ENCODE measurements around the gene ABLIM1.

ABLIM1 gene

DNA sequence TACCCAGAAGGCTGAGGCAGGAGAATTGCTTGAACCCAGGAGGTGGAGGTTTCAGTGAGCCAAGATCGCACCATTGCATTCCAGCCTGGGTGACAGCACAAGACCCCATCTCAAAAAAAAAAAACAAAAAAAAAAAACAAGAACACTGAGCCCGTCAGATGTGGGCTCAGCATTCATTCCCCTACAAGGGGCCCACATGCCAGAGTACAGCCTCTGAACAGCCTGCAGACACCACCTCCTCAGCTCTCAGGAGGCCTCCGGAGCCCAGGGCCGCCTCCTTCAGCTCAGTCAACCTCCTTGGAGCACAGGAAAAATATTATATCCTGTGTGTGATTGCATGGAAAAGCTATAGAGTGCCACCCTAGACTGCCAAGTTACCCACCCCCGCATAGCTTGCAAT lies 112.3 kb downstream of the ABLIM1 start:
- no peak for DNase-seq (ENCODE audit: low read depth)

DNA sequence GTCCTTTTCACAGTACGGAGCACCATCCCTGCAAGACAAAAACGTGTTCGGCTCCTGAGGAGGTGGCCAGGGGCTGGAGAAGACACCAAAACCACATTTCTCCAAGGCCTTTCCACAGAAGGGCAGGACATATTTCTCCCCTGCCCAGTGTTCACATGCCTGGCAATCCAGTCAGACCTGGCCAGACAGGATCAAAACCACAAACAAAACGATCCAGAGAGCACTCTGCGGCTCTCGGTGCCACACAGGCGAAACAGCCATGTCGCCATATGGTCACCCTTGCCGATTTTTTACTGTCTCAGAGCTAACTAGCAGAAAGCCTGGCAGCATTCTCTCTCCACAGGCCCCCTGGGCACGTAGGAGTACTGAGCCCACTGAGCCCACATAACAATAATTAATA lies 113.0 kb downstream of the ABLIM1 start:
- DNase-seq (ENCODE audit: low read depth): no peak

DNA sequence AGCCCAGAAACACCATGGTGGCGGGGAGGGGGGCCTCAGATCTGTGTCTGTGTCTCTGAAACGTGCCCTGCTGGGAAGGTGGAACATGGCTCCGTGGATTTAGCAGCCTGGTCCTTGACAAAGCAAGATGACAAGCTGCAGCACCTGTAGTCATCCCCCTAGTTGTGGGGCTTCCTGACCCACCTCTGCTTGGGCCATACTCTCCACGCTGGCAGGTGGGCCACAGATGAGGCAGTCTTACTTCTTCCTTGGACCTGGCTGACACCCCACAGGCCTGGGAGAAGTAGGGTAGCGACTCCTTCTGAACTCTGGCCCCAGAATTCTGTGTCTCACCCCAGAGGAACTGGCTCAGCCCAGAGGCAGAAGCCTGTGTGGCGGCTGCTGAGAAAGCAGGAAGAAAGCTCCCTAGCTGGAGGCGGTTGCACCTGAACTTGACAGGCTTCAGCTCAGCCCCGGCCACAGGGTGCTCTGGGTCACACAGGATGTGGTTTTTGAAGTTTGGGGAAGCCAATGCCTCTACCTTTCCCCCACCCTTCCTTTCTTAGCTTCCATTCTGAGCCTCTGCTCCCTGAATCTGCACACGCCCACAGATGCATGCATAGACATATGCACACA lies 113.9 kb downstream of the ABLIM1 start:
- DNase-seq (ENCODE audit: low read depth): peak; percentile 57

DNA sequence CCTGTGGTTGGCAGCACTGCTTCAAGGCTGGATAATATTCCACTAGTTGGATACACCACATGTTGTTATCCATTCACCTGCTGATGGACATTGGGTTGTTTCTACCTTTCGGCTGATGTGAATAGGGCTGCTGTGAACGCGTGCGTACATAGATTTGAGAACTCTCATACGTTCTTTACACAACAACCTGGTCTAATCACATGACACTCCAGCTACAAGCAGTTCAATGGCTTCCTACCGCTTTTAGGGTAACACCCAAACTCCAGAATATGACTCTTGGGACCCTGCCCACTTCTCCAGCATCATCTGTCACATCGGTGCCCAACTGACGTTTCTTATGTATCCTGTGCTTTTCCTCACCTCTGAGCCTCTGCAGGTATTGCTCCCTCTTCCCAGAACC lies 114.6 kb downstream of the ABLIM1 start:
- no peak for DNase-seq (ENCODE audit: low read depth)

DNA sequence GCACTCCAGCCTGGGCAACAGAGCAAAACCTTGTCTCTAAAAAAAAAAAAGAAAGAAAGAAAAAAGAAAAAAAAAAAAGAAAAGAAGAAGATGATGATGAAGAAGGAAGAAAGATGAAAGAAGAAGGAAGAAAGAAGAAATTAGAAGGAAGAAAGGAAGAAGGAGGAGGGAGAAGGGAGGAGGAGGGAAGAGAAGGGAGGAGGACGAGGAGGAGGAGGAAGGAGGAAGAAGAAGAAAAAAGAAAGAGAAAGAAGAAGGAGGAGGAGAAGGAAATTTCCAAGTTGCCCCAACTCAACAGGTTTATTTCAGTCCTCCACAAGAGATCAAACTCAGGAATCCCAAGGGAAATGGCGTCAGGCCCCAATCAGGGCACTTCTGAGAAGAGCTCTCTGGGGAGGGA lies 115.7 kb downstream of the ABLIM1 start:
- no peak for DNase-seq (ENCODE audit: low read depth)

DNA sequence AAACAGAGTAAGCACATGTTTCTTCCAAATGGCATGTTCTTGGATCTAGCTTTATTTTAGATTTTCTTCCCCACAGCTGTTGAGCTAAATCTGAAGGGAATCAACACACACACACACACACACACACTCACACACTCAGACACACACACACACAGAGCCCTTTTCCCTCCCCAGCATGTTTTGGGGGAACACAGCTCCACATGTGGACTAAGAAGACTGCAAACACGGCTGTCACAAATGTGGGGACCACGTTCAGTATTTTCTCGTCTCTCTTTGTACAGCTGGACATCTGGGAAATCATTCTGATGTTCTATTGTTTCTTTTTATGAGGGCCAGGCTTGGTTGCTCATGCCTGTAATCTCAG lies 116.3 kb downstream of the ABLIM1 start:
- DNase-seq (ENCODE audit: low read depth): no peak

DNA sequence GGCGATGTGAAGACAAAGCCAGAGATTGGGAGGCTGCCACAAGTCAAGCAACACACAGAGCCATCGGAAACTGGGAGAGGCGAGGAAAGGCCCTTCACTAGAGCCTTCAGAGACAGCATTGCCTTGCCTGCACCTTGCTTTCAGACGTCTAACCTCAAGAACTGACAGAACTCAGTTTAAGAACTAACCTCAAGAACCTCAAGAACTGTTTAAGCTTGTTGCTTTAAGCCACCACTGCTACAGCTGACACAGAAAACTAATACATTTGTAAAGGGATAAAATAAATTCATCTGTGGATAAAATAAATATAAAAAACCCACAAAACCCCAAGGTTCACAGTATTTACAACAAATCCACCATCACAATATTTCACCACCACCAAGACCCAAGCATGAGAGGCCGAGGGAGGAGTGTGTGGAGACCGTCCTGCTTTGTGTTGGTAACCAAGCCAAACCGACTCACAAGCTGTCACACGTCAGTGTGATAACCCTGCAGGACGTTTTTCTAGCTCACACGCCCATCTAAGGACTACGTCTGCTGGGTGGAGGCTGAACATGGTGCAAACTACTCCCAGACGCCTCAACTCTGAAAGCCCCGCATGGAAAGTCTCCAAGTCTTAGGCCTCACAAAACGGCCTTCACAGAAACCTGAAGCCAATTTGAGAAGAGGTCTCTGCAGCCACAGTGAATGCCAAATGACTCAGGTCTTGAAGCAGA lies 116.8 kb downstream of the ABLIM1 start:
- DNase-seq (ENCODE audit: low read depth): peak; percentile 60

- no peak for DNase-seq (ENCODE audit: low read depth)
These were observed 117.8 kb downstream of the ABLIM1 start for GRCh38 chr10:114540236-114540635.

- DNase-seq (ENCODE audit: low read depth): no peak
These were observed 118.5 kb downstream of the ABLIM1 start for GRCh38 chr10:114539623-114540022.

DNA sequence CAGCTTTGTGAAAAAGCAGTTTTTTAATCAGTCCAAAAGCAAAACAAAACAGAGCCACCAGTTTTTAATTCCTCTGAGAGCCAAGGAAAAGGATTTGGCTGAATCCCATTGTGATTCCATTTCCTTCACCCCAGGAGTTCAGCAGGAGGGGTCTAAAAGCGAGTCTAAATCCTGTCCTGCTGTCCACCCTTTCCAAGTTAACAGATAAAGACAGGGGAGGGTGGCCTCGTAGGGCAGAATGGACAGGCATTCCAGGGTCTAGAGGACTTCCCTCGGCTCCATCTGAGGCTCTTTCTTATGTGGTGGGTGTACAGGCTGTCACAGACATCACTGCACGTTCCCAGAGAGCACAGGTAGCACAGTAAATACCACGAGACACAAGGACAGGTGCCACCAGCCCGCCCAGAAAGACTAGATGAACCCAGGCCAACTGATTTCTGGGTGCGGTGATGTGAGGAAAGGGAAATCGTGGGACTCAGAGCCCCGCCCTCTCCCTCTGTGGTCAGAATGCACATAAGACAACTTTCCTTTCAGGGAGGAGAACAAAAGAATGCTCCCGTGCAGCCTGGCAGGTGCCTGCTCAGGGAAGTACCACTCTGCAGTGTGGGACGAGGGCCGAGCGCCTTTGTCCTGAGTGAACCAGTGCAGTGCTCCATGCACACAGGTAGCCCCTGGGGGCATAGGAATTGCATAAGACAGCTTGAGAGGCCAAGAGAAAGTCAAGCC lies 119.7 kb downstream of the ABLIM1 start:
- DNase-seq (ENCODE audit: low read depth): peak; percentile 44

- DNase-seq (ENCODE audit: low read depth): no peak
These were observed 120.3 kb downstream of the ABLIM1 start for GRCh38 chr10:114537736-114538135.

DNA sequence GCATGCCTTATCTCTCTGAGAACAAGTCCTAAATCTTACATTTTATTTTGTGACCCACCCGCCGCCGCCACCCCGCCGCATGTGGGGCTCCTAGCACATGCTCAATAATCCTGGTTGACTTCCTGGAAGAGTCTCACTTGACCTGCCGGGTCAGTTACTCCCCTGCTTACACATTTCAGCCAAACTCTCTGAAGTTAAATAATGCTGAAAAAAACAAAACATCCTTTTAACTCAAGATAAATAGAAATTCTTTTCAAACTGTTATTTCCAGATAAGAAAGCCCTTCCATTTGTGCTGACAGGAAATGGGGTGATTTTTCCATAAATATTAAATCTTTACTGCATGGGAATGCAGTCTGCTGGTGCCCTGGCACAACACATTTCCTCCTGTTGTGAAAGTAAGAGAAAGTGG lies 123.5 kb downstream of the ABLIM1 start:
- no peak for DNase-seq (ENCODE audit: low read depth)

GRCh38 chr10:114532226-114532625 lies 125.8 kb downstream of the ABLIM1 start:
- no peak for DNase-seq (ENCODE audit: low read depth)

GRCh38 chr10:114526504-114527238 lies 131.4 kb downstream of the ABLIM1 start:
- DNase-seq (ENCODE audit: low read depth): peak; percentile 83

GRCh38 chr10:114526126-114526503 lies 132.0 kb downstream of the ABLIM1 start:
- peak; percentile 25 for DNase-seq (ENCODE audit: low read depth)

- no peak for DNase-seq (ENCODE audit: low read depth)
These were observed 132.6 kb downstream of the ABLIM1 start for GRCh38 chr10:114525368-114525949.

- no peak for DNase-seq (ENCODE audit: low read depth)
These were observed 134.2 kb downstream of the ABLIM1 start for GRCh38 chr10:114523876-114524275.

DNA sequence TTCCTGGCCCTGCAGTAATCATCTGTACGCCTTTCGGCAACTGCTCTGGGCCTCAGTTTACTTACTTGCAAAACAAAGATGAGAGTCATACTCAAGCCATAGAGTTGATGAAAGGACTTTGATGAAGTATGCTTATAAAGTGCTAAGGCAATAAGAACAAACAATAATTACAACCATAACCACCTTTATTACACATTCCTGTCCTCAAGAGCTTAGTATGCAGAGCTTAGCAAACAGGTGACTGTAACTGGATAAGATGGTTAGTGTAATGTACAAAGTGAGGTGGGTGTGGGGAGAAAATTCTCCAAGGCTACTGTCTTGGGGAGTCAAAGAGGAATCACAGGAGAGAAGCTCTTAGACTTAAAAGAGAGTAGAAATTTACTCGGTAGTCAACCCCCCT lies 136.8 kb downstream of the ABLIM1 start:
- no peak for DNase-seq (ENCODE audit: low read depth)

GRCh38 chr10:114520453-114520852 lies 137.6 kb downstream of the ABLIM1 start:
- DNase-seq (ENCODE audit: low read depth): no peak

GRCh38 chr10:114519756-114520293 lies 138.2 kb downstream of the ABLIM1 start:
- no peak for DNase-seq (ENCODE audit: low read depth)

GRCh38 chr10:114519306-114519669 lies 138.8 kb downstream of the ABLIM1 start:
- DNase-seq (ENCODE audit: low read depth): no peak
